GM18526 (cell line): ENCODE measurements around the gene LRRFIP1.

ENCODE experiments used
- POLR2A ChIP-seq: IDR thresholded peaks from 3 replicates; pipeline ENCODE4 v1.6.1; 2011; ENCODE audit not compliant: insufficient read length; ENCODE audit errors: extremely low read depth

LRRFIP1 gene

DNA sequence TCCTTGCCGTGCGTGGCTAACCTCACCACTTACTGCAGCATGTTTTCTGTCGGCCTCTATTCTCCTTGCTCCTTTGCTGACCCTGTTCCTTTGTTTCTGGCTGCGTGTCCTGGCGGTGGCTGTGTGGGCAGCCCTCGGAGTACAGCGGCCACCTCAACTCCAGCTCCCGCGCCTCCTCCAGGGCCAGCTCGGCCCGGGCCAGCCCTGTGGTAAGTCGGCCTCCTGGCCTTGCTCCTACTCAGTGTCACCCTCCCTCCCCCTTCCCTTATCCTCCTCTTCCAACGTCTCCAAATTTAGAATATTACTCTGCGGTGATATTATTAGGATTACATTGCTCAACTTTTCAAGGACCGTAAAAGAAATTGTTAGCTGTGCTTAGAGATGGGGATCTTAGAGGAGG is 111.7 kb downstream of the LRRFIP1 start:
- TF ChIP-seq POLR2A = no peak

DNA sequence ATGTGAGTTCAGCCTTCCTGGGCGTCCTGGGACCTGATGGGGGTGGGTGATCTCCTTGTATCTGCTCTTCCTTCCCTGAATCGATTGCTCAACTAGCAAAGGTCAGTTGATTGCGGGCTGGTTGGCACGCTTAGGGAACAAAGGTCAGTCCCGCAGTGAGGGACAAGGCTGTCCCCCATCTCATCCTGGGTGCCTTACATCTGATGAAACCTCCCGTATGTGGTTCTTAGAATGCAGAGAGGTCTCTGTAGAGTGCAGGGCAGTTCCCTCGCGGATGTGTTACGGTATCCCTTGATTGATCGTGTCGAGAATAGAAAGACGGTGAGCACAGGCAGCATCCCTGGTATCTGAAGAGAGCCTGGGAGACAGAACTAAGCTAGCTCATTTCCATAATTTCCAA is 114.8 kb downstream of the LRRFIP1 start:
- no peak for TF ChIP-seq POLR2A

DNA sequence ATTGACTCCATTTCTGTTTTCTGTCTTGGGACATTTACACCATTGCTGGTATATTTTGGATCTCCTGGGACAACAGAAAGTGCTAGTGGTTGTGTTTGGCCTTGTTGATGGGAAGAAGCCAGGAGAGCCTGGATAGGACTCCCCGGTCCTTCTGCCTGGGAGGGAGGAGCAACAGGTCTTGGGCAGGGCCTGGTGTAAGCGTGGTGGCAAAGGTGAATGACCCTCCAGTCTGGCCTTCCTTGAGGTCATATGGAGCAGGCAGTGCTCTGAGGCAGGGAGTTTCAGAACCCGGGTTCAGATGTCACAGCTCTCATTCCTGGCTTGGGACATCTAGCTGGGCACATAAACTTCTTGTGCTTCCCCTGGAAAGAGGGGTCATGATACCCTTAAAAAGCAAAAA is 115.2 kb downstream of the LRRFIP1 start:
- TF ChIP-seq POLR2A = no peak

DNA sequence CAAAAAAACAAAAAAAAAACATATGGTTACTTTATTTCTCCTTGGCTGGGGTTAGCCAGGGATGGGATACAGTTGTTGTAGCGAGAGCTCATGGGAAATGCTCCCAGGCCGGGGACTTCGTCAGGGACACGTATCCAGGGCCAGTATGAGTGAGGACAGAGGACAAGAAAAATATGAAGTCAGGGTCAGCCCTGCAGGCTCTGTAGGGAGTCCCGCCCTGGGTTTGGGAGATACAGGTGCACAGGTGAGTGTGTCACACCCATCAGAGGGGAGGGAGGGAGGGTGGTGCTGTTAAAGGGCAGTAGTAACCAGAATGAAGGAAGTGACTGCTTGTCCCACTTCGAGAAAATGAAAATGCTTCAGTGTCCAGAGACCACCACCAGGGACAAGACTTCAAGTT is 115.6 kb downstream of the LRRFIP1 start:
- TF ChIP-seq POLR2A = no peak

DNA sequence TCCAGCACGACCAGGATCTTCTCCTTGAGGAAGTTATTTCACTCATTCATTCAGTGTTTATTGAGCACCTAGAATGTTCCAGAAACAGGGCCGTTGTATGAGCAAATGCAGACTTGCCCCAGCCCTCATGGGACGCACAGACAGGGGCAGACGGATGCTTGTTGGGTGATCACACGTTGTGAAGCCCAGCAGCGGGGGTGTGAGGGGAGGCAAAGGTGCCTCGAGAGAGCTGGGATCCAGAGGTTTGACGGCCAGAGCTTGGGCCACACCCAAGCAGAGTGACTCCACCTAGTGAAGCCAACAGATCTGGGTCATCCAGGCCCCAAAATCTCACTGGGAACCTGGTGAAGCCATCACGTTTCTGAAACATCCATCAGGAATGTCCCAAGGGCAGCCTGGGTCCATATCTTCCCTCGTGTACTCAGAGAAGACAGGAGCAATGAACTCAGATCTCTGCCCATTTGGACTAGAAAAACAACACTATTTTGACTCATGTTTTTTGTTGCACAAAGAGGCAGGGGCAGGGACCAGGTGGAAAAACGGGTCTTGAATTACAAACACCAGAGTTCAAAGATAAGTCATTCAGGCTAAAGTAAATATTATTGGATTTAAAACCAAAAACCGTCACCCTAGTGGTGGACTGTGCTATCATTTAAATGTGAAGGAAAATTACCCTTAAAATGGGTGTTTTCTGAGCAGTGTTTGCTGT is 116.3 kb downstream of the LRRFIP1 start:
- no peak for TF ChIP-seq POLR2A

DNA sequence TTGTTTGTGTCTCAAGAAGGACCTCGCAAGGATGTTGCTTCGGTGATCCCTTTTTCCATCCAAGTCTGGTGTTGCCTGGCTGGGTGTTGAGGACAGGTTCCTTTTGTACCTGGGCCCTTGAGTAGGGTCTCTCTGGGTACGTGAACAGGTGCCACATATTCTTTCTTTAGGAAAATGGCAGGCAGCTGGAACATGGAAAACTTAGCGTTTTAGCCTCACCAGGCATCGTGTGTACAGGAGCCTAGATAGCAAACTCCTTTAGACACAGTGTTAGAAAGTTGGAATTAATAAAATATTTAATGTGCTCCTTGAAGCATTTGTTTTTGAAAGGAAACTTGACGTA is 116.9 kb downstream of the LRRFIP1 start:
- TF ChIP-seq POLR2A = no peak

DNA sequence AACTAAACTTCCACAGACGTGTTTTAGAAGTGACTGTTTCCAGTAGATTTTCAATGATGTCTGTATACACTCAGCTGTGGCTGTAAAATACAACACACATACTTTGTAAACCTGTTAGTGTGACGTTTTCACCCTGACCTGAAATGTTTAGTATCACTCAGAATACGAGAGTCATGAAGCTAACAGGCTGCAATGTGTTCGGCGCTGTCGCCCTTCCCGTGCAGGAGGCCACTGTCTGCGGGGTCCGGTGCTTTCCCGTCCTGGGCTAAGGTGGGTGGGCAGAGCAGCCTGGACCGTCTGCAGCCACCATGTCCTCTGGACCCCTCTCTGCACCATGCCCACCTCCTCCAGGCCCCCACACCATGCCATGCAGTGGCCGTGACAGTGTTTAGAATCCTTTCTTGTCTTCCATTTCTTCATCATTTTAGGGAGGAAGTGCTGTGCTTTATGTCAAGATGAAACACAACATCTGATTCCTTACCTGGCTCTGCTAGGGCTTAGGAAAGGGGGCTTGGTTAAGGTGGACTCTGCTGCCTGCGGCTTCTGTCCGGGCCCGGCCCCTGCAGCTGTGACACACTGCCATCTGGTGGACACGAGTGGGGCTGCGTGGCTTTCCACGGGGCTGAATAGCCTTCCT is 117.3 kb downstream of the LRRFIP1 start:
- TF ChIP-seq POLR2A = no peak

DNA sequence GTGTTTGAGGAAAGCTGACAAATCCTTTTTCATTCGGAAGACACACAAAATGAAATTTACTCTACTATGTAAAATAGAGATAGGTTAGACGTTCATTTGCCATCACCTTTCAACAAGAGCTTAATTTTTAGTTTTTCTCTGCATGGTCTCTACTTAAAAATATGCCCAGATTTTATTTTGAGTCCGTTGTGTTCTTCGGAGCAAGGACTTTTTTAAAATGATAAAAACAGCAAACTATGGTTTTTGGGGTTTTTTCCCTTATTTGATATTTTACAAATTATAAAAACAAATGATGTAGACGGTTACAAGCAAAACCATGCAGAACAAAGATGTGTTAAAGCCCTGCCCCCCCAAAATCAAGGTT is 117.8 kb downstream of the LRRFIP1 start:
- TF ChIP-seq POLR2A = no peak

DNA sequence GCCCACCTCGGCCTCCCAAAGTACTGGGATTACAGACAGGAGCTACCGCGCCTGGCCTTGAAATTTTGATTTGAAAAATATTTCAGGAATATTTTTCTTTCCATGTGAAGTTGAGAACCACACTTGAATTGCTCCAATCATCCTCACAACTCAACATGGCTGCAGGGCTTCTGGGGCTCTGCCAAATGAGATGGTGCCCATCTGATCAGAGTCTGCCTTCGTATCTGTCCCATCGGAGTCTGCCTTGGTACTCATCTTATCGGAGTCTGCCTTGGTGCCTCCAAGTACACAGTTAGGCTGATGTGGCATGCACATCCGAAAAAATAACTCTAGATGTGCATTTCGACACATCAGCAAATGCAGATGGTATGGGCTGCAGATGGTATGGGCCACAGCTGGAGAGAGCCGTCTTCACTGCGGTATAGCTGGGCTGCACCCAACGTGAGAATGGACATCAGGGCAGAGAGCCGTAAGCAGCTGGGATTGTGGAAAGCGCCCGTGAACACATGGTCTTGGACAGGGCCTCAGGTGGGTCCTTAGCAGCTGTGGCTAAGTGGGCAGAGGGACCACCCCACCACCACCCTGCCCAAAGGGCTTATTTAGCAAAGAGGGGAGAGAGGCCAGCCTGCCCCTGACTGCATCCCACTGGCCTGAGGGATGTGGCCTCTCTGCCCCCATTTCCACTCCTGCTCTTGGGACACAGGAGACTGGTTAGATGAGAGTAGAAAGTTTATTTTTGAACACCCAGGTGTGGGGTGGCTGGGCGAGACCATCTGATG is 119.1 kb downstream of the LRRFIP1 start:
- TF ChIP-seq POLR2A = no peak

DNA sequence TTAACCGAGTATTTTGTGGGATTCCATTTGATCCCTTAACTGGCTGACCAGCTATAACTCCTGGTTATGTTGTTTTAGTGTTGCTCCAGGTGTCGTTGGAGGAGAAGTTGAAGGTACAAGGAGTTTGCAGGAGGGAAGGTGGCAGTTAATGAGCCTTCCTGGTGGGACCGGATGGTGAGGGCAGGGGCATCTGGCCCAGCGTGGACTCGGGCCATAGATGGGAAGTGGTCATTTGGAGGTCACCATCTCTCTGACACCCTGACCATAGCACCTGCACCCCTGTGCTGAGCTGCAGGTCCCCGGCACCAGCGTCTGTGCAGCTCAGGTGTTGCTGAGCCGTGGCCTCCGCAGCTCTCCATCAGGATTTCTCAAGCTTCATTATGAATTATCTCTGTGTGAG is 119.8 kb downstream of the LRRFIP1 start:
- TF ChIP-seq POLR2A = no peak

DNA sequence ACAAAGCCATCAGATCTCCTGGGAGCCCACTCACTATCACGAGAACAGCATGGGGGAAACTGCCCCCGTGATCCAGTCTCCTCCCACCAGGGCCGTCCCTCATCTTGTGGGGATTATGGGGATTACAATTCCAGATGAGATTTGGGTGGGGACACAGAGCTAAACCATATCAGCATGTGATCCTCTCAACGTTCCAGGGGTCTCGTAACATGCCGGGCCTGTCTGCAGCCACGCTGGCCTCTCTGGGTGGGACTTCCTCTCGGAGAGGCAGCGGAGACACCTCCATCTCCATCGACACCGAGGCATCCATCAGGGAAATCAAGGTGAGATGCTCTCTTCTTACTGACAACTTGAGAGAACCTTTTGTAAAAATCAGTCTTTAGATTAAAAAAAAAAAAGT is 121.6 kb downstream of the LRRFIP1 start:
- TF ChIP-seq POLR2A = no peak

DNA sequence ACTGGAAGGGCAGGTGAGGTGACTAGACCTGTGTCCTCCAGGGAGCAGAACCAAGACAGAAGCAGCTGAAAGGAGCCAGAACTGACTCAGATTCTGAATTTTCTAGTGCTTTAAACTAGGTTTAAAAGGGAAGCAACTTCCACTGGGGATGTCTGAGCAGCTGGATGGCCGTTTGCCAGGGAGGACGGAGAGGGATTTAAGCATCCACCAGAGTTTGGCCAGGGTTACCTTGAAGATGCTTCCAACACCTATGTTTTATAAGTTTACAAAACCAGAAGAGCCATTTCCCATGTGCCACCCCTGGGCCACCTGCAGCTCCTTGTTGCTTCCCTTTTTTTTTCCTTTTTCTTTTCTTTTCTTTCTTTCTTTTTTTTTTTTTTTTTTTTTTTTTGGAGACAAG is 122.6 kb downstream of the LRRFIP1 start:
- TF ChIP-seq POLR2A = no peak

DNA sequence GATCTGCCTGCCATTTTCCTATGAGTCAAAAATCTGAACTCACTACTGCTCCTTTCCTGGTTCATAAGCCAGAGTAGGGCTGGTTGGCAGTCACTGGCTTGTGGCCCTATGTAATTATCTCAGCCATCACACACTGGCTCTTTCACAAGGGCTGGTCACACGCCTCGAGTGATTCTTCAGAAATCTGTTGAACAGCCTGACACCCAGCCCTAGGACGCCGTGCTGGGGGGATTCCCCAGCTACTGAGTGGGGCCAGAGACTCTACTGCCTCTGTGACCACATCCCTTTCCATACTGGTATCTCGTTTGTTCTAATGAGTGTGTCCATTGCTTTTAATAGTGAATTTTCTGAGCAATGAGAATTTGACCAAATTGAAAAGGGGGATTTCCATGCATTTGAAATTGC is 125.4 kb downstream of the LRRFIP1 start:
- TF ChIP-seq POLR2A = no peak

DNA sequence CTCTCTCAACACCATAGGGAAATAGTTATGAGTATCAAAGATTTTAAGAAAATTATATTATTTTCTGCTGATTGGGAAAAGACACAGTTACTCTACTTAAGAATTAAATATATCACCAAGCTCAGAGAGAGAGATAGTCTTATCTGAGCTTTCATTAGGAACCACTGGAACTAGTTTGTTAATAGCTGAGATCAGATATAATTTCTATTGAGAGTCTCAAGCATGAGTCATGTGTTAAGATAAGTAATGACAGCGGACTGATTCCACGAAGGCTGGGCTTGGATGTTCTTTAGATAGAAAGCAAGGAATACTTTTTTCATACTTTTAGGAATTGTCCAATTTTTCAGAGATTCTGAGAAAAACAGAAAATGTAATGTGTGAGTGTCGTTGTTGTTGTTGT is 126.8 kb downstream of the LRRFIP1 start:
- no peak for TF ChIP-seq POLR2A

DNA sequence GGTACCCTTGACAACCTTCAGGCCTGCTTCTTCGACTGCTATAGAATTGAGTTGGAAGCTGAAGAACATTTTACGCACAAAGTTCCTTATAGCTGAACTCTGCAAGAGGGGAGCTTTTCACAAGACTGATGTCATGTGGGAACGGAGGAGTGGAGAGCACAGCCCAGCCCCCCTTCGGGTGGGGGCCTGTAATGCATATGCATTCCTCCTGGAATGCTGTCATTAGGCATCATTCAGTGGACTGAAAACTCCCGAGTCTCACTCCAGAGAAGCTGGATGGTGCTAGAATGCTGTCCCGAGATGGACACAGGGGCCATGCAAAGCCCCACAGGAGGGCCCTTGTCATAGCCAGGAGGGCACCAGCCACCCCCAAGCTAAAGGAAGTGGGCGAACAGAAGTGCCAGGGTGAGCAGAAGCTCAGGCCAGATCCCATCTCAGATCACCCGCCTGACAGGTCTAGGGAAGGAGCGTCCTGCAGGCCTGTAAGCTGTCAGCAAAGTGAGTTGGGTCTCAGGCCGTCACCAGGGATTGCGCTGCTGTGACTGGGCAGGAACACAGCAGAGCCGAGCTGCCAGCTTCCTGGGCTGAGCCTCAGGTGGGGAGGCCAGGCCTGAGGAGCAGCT is 127.3 kb downstream of the LRRFIP1 start:
- TF ChIP-seq POLR2A = no peak

DNA sequence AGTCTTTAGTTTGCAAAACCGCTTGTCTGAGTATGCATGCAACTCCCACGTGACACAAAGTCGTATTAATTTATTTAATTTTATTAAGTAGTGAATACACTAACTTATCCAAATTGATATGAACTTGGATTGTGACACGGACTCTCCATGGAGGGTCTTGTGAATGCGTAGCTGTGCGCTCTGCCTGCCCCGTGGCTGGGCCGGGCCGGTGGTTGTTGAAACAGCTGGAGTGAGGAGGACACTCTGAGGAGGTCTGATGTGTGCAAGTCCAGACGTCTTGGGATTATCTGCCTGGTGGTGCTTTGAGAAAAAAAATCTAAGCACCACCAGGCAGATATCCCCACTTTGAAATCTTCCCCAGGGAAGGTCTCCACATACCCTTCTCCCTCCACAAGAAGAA is 130.2 kb downstream of the LRRFIP1 start:
- no peak for TF ChIP-seq POLR2A
